GM12872 (cell line): ENCODE data around the gene EIF3I.

Experiments used
- CTCF ChIP-seq: IDR thresholded peaks from 3 replicates; pipeline ENCODE4 v1.5.1; 2011; ENCODE audit warnings: low read depth, mild to moderate bottlenecking, low read length, moderate library complexity; ENCODE audit not compliant: insufficient read depth

EIF3I gene

GRCh38 chr1:32240140-32240951 lies 18.1 kb downstream of the EIF3I start:
- peak; percentile 47 for TF ChIP-seq CTCF

DNA sequence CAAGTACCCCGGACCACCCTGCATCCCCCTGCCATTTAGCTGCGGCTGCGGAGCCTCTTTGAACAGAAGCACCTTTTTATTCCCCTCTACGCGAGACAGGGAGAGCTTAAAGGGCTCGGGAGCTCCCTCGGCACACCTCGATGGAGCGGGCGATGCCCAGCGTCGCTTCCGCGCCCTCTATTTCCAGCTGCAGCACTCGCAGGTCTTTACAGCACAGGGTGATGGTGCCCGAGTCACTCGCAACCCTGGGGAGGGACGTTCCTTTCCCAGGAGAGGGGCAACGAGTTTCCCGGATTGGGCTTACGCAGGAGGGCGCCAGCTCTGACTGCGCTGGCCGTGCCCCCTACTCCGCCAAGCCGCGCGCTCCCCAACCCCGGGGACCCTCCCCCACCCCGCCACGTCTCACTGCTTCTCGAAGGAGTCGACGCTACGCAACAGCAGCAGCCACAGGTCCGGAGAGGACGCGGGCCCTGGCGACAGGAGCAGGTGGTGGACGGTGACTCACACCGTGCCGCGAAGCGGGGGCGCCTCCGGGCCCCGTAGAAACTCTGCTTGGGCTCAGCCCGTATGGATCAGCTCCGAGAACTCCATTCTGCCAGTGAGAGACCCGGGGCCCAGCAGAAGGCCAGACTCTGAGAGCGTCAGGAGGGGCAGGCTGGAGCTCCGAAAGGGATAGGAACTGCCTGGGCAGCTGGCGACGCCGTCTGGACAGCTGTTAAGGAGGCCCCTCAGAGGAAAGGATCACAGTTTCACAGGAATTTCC lies 19.0 kb downstream of the EIF3I start:
- TF ChIP-seq CTCF: peak; percentile 29; the same call in 1 of the 3 replicates

DNA sequence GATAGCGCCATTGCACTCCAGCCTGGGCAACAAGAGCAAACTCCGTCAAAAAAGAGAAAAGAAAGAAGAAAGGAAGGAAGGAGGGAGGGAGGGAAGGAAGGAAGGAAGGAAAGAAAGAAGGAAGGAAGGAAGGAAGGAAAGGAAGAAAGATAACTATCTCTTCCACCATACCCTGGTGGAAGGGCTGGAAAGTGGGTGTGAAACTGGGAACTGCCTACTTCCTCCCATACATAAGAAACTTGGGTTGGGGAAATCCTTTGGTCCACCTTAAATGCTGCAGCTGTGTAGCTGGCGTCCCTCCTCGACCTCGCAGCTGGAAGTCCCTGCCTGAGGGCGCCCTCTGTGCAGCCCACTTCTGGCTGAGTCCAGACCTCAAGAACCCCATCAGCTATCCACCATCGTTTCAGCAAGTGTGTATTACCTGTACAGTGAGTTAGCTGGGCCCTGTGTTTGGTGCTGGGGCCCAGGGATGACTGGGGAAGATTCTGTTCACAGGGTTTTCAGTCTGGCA lies 20.2 kb downstream of the EIF3I start:
- TF ChIP-seq CTCF: no peak

GRCh38 chr1:32246888-32247273 lies 24.7 kb downstream of the EIF3I start, which contains the start of gene FAM167B:
FAM167B (plus strand) TSS chr1:32247222; CDS start chr1:32247422, 200 bp downstream.
- no peak for TF ChIP-seq CTCF

- TF ChIP-seq CTCF: no peak
Observed at GRCh38 chr1:32247452-32247851, 25.2 kb downstream of the EIF3I start.

DNA sequence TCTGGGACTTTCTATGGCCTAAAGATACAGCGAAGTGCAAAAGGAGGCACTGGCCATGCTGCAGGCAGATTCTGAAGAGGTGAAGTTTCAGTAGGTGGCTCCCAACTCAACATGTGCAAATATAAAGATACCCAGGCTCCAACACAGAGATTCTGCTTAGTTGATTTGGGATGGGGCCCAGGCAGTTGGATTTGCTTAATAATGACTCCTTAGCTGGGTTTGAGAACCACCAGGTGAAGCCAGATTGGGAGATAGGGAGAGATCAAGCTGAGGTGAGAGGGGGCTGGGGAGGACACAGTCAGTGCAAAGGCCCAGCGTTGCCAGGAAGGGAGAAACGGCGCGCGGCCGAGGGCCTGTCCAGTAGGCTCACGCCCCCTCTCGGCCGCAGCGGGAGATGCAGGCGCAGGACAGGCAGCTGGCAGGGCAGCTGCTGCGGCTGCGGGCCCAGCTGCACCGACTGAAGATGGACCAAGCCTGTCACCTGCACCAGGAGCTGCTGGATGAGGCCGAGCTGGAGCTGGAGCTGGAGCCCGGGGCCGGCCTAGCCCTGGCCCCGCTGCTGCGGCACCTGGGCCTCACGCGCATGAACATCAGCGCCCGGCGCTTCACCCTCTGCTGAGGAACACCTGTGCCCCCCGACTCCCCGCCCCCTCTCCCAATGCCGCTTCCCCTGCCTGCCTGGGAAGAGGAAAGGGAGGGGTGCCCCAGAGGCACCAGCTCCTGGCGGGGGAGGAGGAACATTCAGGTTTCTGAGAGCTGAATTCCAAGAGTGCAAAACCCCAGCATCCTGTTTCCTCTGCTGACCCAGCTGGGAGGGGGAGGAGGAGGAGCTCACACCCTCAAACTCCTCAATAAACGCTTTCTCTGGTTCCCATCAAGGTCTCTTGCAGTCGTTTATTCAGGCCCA lies 26.0 kb downstream of the EIF3I start:
- peak; percentile 97 for TF ChIP-seq CTCF
